ENCODE measurements around the gene KIAA1217.

DNA sequence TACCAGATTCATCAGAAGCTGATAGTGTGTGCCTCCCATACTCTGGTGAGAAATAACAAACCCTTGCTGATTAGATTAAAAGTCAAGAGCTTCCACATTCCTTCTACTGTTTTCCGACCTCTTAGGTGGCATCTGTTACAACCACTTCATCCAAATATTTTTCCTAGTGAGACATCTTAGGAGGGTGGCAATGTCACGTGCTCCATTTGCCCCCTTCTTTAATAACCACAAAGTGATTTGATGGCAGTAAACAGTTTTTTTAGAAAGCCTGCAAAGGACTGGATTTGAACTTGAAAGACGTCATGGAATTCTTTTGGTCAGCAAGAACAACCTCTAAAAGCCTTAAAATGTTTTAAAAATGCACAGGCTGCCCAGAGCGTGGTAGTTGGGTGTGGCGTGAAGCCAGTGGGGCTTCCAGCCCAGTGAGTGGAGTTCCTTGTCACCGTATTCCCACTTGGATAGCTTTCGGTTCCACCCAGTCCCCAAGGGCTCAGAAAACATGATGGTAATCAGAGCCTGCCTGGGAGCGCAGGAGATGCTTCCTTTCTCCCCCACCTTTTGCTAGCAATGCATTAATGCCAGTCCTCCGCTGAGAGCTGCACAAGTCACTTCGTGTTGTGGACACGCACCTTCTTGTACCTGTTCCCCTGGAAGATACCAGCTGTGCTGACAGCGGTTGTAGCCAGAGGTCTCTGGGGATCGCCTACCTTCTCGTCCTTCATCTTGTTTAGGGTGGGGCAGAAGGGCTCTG, 256.4 kb downstream of the KIAA1217 start:
- TF ChIP-seq, protein P1, sequence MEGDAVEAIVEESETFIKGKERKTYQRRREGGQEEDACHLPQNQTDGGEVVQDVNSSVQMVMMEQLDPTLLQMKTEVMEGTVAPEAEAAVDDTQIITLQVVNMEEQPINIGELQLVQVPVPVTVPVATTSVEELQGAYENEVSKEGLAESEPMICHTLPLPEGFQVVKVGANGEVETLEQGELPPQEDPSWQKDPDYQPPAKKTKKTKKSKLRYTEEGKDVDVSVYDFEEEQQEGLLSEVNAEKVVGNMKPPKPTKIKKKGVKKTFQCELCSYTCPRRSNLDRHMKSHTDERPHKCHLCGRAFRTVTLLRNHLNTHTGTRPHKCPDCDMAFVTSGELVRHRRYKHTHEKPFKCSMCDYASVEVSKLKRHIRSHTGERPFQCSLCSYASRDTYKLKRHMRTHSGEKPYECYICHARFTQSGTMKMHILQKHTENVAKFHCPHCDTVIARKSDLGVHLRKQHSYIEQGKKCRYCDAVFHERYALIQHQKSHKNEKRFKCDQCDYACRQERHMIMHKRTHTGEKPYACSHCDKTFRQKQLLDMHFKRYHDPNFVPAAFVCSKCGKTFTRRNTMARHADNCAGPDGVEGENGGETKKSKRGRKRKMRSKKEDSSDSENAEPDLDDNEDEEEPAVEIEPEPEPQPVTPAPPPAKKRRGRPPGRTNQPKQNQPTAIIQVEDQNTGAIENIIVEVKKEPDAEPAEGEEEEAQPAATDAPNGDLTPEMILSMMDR (IDR thresholded peaks at IDR 0.05) = no peak
- peak in 1 of 2 donors; percentile 35 for TF ChIP-seq POLR2A (IDR thresholded peaks at IDR 0.05)
